ENCODE data around the gene GSX2. TPM values are rescaled to one million over a fixed set of nuclear protein-coding genes. Genes with fewer than 3 reads are reported as not detected.
A peak's percentile ranks its signal among the peaks of the same experiment; 100 is the strongest.

The GSX2 gene
- total and polyA plus RNA-seq, 2 of the 8 experiments (the other 6 are each of a cell fraction or from before 2014, with no cell fraction given): not detected

GRCh38 chr4:54092405-54093323 lies 7.3 kb upstream of the GSX2 start:
- Histone ChIP-seq H3K18ac (ENCODE audit: extremely low read depth, low read length) (no peak overlapping the region), H4K8ac (ENCODE audit: extremely low read depth, insufficient read depth, low read length) (no peak overlapping the region; the same call in 1 of the 2 replicates), H2AK5ac (ENCODE audit: low read depth, low read length) (0 out of 2 replicates have a peak overlapping the region, but pooled peaks have one; percentile 2), H3K4me1 (replicated peaks in 1 of 4; ENCODE audit: control insufficient read depth in 3 of 4, insufficient read depth in 4 of 4, low read length in 3 of 4) (peaks cover 20 to 41% (median 24%) of the 10 kb centered on the region in 4 experiments), H4K5ac (ENCODE audit: insufficient read length, low read depth, low read length) (no peak overlapping the region), H4K91ac (replicated peaks; ENCODE audit: insufficient read length, low read length) (no peak overlapping the region), H3K9ac (replicated peaks in 1 of 4; ENCODE audit: extremely low read depth in 1 of 4, low read depth in 3 of 4, low read length in 3 of 4) (no peak overlapping the region), H3K9me3 (ENCODE audit: insufficient read depth in 2 of 2, low read depth in 1 of 2, low read length in 1 of 2) (no peaks in the 10 kb centered on the region), H2BK20ac (ENCODE audit: low read length) (no peak overlapping the region), H3K79me1 (ENCODE audit: low read depth, low read length) (no peaks in the 10 kb centered on the region), H3K4me3 (ENCODE audit: extremely low read depth in 1 of 4, insufficient read depth in 2 of 4, low read depth in 3 of 4, low read length in 4 of 4) (peak overlapping the region; percentile 37 to 60 (median 49); a peak in 5 of 8 replicates), H3K23me2 (ENCODE audit: low read depth, low read length) (peaks cover 6% of the 10 kb centered on the region; the same call in 1 of the 2 replicates), H2BK5ac (ENCODE audit: low read depth, low read length) (no peak overlapping the region), H2AFZ (ENCODE audit: low read length) (no peak overlapping the region), H3K27me3 (replicated peaks in 1 of 4; ENCODE audit: control insufficient read depth in 3 of 4, extremely low read depth in 1 of 4, insufficient read depth in 3 of 4, low read length in 3 of 4) (peaks cover 53 to 78% (median 74%) of the 10 kb centered on the region in 4 experiments), H2BK12ac (ENCODE audit: low read depth, low read length) (0 out of 2 replicates have a peak overlapping the region, but pooled peaks have one; percentile 27), H3K79me2 (ENCODE audit: control insufficient read depth in 1 of 2, insufficient read depth in 2 of 2, low read length in 2 of 2) (no peaks in the 10 kb centered on the region), H3K27ac (ENCODE audit: low read depth, low read length) (no peak overlapping the region), H3K4ac (replicated peaks; ENCODE audit: insufficient read length, low read depth, low read length) (no peak overlapping the region), H3K36me3 (ENCODE audit: control insufficient read depth in 2 of 4, insufficient read depth in 4 of 4, low read length in 3 of 4) (no peaks in the 10 kb centered on the region), H4K20me1 (replicated peaks in 1 of 2; ENCODE audit: control insufficient read depth in 1 of 2, insufficient read depth in 2 of 2, low read length in 2 of 2) (peaks cover 6 to 10% of the 10 kb centered on the region in 2 experiments), H3K4me2 (ENCODE audit: insufficient read depth in 1 of 2, low read depth in 2 of 2, low read length in 2 of 2) (peak overlapping the region; percentile 96 to 98), H2BK120ac (replicated peaks; ENCODE audit: low read depth, low read length) (no peak overlapping the region), H3K56ac (replicated peaks; ENCODE audit: insufficient read length, low read depth, low read length) (no peak overlapping the region), H3K14ac (ENCODE audit: insufficient read length) (no peak overlapping the region), H2BK15ac (ENCODE audit: low read length) (no peak overlapping the region), H3K23ac (ENCODE audit: insufficient read length) (no peak overlapping the region)
- 13% methylated on average over 13 of the region's 13 CpGs; no CpG with 5 or more reads in 1 of the 2 experiments for WGBS, 2 experiments (ENCODE audit: extremely low coverage in 1 of 2, insufficient coverage in 1 of 2, insufficient read length in 1 of 2, insufficient replicate concordance in 2 of 2, low coverage in 1 of 2, low lambda C conversion rate in 2 of 2, missing lambda C conversion rate in 1 of 2)
- POLR2A ChIA-PET (ENCODE audit: partially characterized antibody): interaction anchor here (1.0 to 2.1 kb wide), 3 partner anchors 10 to 15 kb away, joined by 3 to 11 read pairs (median 5); no protein-coding TSS in a partner anchor
- DNase-seq (ENCODE audit: low read depth in 1 of 2, low spot score in 2 of 2) (no peak), FAIRE-seq (no peak)
- CTCF ChIA-PET (ENCODE audit: partially characterized antibody): interaction anchor here (1.2 to 9.8 kb wide), 4 partner anchors 14 to 163 kb away, joined by 5 to 62 read pairs (median 6); no protein-coding TSS in a partner anchor
- TF ChIP-seq BRCA1 (IDR thresholded peaks at IDR 0.05; ENCODE audit: low read depth, low read length): no peak
- peak; percentile 74 for TF ChIP-seq EZH2 (IDR thresholded peaks at IDR 0.05; ENCODE audit: low read depth, low read length, severe bottlenecking)

Data from H1 (cell line).